ENCODE measurements around the gene TNRC18.

Gene TNRC18

GRCh38 chr7:5403442-5403841 lies 20.2 kb downstream of the TNRC18 start:
- no peak for DNase-seq

GRCh38 chr7:5397736-5398135 lies 25.9 kb downstream of the TNRC18 start:
- DNase-seq: no peak

GRCh38 chr7:5396999-5397663 lies 26.5 kb downstream of the TNRC18 start:
- DNase-seq: no peak

GRCh38 chr7:5396542-5396941 lies 27.1 kb downstream of the TNRC18 start:
- no peak for DNase-seq

- no peak for DNase-seq
Measured at GRCh38 chr7:5395246-5395645, 28.4 kb downstream of the TNRC18 start.

- no peak for DNase-seq
Measured at GRCh38 chr7:5394264-5395105, 29.1 kb downstream of the TNRC18 start.

- no peak for DNase-seq
Measured at GRCh38 chr7:5393748-5394147, 29.9 kb downstream of the TNRC18 start.

- DNase-seq: no peak
Measured at GRCh38 chr7:5393328-5393727, 30.3 kb downstream of the TNRC18 start.

GRCh38 chr7:5390918-5391317 lies 32.7 kb downstream of the TNRC18 start:
- DNase-seq: no peak

- DNase-seq: no peak
Measured at GRCh38 chr7:5388905-5389433, 34.7 kb downstream of the TNRC18 start.

- no peak for DNase-seq
Measured at GRCh38 chr7:5388273-5388901, 35.2 kb downstream of the TNRC18 start.

GRCh38 chr7:5387711-5388245 lies 35.9 kb downstream of the TNRC18 start:
- DNase-seq: no peak

- no peak for DNase-seq
Measured at GRCh38 chr7:5384618-5385017, 39.0 kb downstream of the TNRC18 start.

- DNase-seq: no peak
Measured at GRCh38 chr7:5383314-5384098, 40.1 kb downstream of the TNRC18 start.

GRCh38 chr7:5382281-5382892 lies 41.2 kb downstream of the TNRC18 start:
- DNase-seq: peak; percentile 58

- no peak for DNase-seq
Measured at GRCh38 chr7:5381071-5381772, 42.4 kb downstream of the TNRC18 start.

- DNase-seq: no peak
Measured at GRCh38 chr7:5380350-5381070, 43.1 kb downstream of the TNRC18 start.

GRCh38 chr7:5379546-5379945 lies 44.1 kb downstream of the TNRC18 start:
- DNase-seq: no peak

GRCh38 chr7:5377816-5378215 lies 45.8 kb downstream of the TNRC18 start:
- DNase-seq: no peak

- DNase-seq: no peak
Measured at GRCh38 chr7:5377279-5377678, 46.4 kb downstream of the TNRC18 start.

All from fibroblast of skin of back (primary cell).